Muscle layer of duodenum (tissue), 2 donors: ENCODE measurements around the gene IFT27.
"Not testable (repeated sequence)": the region's sequence is repeated elsewhere in the genome, so short reads cannot be mapped to it uniquely, and the experiment has no call there.

Experiments
- H3K27ac ChIP-seq: one replicate; pipeline ENCODE4 v1.7.0; 2013; ENCODE audit warnings: mild to moderate bottlenecking, low read length
- H3K27me3 ChIP-seq: one replicate; pipeline ENCODE4 v1.7.0; 2013; ENCODE audit warnings: low read depth, mild to moderate bottlenecking, control low read depth, low read length
- H3K36me3 ChIP-seq, 2 donors: one replicate each; pipeline ENCODE4 v1.7.0; 2013; ENCODE audit warnings: low read length in 2 of 2, control low read depth in 1 of 2, mild to moderate bottlenecking in 1 of 2; ENCODE audit not compliant: insufficient read depth in 2 of 2, control insufficient read depth in 1 of 2
- H3K4me1 ChIP-seq, 2 donors: one replicate each; pipeline ENCODE4 v1.7.0; 2013; ENCODE audit warnings: low read length in 2 of 2, mild to moderate bottlenecking in 2 of 2, control low read depth in 1 of 2, moderate library complexity in 1 of 2; ENCODE audit not compliant: insufficient read depth in 2 of 2, control insufficient read depth in 1 of 2
- H3K4me3 ChIP-seq, 2 donors: one replicate each; pipeline ENCODE4 v1.7.0; 2013; ENCODE audit warnings: low read length in 2 of 2, low read depth in 1 of 2, mild to moderate bottlenecking in 1 of 2
- H3K9me3 ChIP-seq, 2 donors: one replicate each; pipeline ENCODE4 v1.7.0; 2013; ENCODE audit warnings: low read length in 2 of 2, control low read depth in 1 of 2, mild to moderate bottlenecking in 1 of 2; ENCODE audit not compliant: control insufficient read depth in 1 of 2
- donor health status: healthy.

Gene IFT27

DNA sequence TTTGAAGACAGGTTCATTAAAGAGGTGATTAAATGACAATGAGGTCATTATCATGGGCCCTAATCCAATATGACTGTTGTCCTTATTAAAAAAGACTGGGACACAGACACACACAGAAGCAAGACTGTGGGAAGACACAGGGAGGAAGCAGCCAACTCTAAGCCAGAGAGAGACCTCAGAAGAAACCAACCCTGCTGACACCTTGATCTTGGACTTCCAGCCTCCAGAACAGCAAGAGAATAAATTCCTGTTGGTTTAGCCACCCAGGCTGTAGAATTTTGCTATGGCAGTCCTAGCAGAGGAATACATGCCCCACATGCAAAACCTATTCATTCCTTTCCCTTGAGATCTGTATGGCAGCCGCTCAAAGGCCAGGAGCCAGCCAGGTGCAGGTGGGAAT lies 36.7 kb downstream of the IFT27 start:
- H3K36me3 ChIP-seq, result no peaks in the 10 kb centered on the region
- no peak overlapping the region for H3K27ac ChIP-seq
- H3K27me3 ChIP-seq, result peaks cover 3% of the 10 kb centered on the region
- peaks cover 0 to 4% of the 10 kb centered on the region in 2 donors for H3K9me3 ChIP-seq
- H3K4me1 ChIP-seq, result no peaks in the 10 kb centered on the region
- no peak overlapping the region for H3K4me3 ChIP-seq

DNA sequence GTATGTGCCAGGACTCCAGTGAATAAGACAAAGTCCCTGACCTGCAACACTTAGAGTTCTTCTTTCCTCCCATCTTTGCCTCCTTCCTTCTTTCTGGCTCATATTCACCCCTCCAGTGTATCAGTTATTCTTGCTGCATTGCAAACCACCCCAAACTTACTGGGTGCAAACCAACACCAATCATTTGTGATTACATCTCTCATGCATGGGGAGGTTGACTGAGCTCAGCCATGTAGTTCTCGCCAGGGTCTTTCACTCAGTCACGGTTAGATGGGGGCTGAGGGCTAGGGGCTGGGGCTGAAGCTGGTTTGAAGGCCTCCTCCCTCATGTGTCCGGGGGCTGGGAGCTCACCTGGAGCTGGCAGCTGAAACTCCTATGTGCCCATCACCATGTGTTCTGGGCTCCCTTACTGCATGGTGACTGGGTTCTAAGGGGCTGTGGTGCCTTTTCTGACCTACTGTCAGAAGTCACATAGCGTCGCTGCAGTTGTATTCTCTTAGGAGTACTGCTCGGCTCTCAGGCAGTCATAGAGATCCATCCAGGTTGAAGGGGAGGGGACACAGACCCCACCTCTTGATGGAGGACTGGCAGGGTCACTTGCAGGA lies 37.4 kb downstream of the IFT27 start:
- Histone ChIP-seq H3K9me3 (peaks cover 0 to 4% of the 10 kb centered on the region in 2 donors), H3K27me3 (peaks cover 3% of the 10 kb centered on the region), H3K36me3 (no peaks in the 10 kb centered on the region), H3K4me1 (no peaks in the 10 kb centered on the region), H3K4me3 (no peak overlapping the region), H3K27ac (no peak overlapping the region)

DNA sequence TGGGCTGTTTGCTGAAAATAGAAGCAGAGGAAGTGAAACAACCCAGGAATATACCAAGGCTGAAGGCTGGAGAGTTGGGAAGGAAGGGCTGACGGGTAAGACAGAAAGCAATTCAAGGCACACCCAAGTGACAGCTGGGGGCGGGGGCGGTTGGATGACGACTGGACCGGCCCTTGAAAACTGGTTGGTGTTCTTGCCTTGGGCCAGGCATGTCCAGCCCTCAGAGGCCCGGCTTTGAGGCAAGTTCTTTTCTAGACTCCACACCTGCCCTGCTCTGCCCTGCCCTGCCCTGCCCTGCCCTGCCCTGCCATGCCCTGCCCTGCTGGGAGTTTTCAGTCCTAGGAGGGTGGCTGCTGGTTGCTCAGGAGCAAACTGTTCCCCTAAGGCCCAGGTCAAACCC lies 38.1 kb downstream of the IFT27 start:
- H3K27ac ChIP-seq, result no peak overlapping the region
- H3K4me3 ChIP-seq, result no peak overlapping the region
- H3K36me3 ChIP-seq, result no peaks in the 10 kb centered on the region
- H3K9me3 ChIP-seq, result peaks cover 0 to 4% of the 10 kb centered on the region in 2 donors
- no peaks in the 10 kb centered on the region for H3K4me1 ChIP-seq
- peaks cover 3% of the 10 kb centered on the region for H3K27me3 ChIP-seq

DNA sequence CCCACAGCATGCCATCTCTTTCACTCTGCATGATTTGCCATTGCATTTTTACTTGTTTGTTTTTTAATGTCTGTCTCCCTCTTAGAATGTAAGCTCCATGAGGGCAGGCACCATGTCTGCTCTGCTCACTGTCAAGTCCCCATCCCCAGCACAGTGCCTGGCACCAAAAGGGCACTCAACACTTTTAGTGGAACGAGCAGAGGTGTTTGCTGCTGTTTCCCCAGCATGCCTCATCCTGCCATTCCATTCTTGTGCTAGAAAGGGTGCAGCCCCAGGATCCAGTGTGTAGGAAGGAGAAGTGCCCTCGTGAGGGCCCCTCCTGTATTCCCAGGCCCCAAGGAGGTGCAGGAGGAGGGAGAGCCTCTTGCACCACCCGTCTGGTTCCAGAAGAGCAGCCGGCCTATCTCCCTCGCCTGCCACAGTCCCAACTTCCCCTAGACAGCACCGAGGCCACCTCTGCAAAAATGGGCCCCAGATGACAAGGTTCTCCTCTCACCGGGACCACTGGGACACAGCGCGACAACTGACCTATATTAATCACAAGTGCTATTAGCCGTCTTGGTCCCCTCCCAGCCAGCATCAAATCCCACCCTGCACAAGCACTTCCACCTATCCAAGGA lies 39.1 kb downstream of the IFT27 start:
- H3K27me3 ChIP-seq, result peaks cover 3% of the 10 kb centered on the region

DNA sequence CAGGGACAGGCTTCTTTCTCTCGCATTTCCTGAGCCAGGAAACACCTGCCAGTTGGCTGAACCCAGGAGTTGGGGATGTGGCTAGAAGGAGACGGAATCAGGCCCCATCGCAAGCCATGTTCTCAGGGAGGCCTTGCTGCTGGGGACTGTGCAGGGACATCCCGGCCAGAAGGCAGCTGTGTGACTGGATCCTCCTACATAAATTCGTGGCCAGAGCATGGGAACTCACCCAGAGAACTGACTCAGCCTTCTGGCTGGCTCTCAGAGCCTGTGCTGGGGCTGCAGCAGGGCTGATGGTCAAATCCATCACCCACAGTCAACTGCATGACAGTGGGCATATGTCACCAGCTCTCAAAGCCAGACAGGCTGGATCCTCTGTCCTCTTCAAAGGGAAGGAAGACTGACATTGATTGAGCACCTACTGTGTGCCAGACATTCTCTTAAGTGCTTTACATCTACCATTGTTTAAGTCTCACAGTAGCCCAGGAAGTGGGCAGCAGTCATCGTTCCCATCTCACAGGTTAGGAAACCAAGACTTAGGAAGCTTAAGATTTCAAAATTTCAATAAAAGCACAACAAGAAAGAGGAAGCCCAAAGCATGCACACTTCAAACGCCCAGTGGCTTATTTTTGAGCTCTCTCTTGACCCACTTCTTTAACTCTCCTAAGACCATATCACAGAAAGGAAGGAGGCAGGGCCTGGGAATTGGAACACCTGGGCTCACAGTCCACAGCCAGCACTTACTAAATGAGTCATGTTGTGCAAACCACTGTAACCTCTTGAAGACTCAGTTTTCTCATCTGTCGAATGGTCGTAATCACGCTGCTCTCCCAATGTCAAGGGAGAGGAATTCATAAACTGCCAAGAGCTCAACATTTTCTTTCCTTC lies 41.5 kb downstream of the IFT27 start:
- no peak overlapping the region for H3K27ac ChIP-seq

More for the DNA sequence above, 39.1 kb downstream of the IFT27 start:
- Histone ChIP-seq H3K27ac (no peak overlapping the region), H3K36me3 (no peaks in the 10 kb centered on the region), H3K4me1 (no peaks in the 10 kb centered on the region), H3K9me3 (peaks cover 0 to 4% of the 10 kb centered on the region in 2 donors), H3K4me3 (no peak overlapping the region)

DNA sequence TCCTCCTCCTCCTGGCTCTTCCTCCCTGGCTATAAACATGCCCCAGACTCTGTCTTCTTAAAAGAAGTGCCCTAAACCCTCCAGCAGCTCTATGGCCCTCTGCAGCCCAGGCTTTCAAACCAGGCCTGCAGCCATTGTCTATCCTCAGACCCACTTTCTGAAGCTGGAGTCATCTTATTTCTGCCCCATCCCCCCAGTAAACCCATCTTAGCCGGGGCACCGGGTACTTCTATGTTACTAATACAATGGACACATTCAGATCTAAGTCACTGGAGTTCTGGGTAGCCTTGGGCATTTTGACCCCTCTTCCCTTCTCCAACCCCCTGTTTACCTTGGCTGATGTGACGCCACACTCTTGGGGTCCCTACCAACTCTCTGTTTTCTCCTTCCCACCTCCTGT lies 42.6 kb downstream of the IFT27 start:
- Histone ChIP-seq H3K4me3 (no peak overlapping the region), H3K27me3 (peaks cover 3% of the 10 kb centered on the region), H3K27ac (no peak overlapping the region), H3K9me3 (no peaks in the 10 kb centered on the region), H3K36me3 (no peaks in the 10 kb centered on the region), H3K4me1 (no peaks in the 10 kb centered on the region)

More for the DNA sequence above, 41.5 kb downstream of the IFT27 start:
- Histone ChIP-seq H3K27me3 (peaks cover 3% of the 10 kb centered on the region), H3K36me3 (no peaks in the 10 kb centered on the region), H3K4me1 (no peaks in the 10 kb centered on the region), H3K4me3 (no peak overlapping the region), H3K9me3 (peaks cover 0 to 4% of the 10 kb centered on the region in 2 donors)

DNA sequence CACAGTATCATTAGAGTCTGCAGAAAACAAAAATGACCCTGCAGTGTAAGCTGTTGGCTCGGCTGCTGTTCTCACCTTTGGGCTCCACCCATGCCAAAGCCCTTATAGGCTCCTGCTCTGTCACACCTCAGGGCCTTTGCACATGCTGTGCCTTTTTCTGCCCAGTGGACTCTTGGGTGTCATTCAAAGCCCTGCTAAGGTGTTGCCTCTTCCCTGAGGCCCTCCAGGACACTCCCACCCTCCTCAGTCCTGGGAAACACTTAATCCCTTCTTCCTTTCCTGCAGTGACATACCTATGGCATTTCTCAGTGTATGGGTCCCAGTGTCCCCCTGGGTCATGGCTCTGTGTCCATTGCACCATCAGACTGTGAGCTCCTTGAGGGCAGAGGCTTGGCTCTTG lies 43.3 kb downstream of the IFT27 start:
- H3K27me3 ChIP-seq, result peaks cover 3% of the 10 kb centered on the region
- no peaks in the 10 kb centered on the region for H3K9me3 ChIP-seq
- no peaks in the 10 kb centered on the region for H3K4me1 ChIP-seq
- no peaks in the 10 kb centered on the region for H3K36me3 ChIP-seq
- no peak overlapping the region for H3K4me3 ChIP-seq
- no peak overlapping the region for H3K27ac ChIP-seq

DNA sequence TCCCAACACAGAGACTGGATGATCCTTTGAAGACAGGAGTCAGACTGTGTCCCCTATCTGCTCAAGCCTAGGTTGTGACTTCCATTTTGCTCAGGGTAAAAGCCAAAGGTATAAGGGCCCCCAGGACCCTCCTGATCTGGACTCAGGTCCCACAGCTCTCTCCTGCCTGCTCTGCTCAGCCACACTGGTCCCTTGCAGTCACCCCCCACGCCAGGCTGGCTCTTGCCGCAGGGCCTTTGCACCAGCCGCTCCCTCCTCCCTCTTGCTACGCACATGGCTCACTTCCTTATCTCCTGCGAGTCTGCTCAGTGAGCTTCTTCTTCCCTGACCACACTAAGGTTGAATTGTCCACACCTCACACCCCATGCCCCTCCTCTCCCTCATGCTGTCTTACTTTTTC lies 44.0 kb downstream of the IFT27 start:
- H3K4me3 ChIP-seq, result no peak overlapping the region
- H3K36me3 ChIP-seq, result no peaks in the 10 kb centered on the region
- H3K9me3 ChIP-seq, result no peaks in the 10 kb centered on the region
- H3K27ac ChIP-seq, result no peak overlapping the region
- peaks cover 3% of the 10 kb centered on the region for H3K27me3 ChIP-seq
- no peaks in the 10 kb centered on the region for H3K4me1 ChIP-seq

DNA sequence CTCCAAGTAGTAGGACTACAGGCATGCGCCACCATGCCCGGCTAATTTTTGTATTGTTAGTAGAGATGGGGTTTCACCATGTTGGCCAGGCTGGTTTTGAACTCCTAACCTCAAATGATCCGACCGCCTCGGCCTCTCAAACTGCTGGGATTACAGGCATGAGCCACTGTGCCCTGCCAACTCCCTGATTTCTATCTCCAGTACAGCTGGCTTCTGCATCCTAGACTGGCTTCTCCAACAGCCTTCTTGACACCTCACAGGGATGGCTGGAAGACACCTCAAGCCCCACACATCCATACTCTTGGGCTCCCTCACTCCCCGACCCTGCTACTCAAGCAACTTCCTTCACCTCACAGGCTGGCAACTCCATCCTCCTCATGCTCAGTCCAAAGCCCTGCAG lies 44.6 kb downstream of the IFT27 start:
- H3K27ac ChIP-seq, H3K36me3 ChIP-seq, H3K9me3 ChIP-seq, H3K4me3 ChIP-seq, H3K27me3 ChIP-seq, H3K4me1 ChIP-seq: not testable (repeated sequence)

DNA sequence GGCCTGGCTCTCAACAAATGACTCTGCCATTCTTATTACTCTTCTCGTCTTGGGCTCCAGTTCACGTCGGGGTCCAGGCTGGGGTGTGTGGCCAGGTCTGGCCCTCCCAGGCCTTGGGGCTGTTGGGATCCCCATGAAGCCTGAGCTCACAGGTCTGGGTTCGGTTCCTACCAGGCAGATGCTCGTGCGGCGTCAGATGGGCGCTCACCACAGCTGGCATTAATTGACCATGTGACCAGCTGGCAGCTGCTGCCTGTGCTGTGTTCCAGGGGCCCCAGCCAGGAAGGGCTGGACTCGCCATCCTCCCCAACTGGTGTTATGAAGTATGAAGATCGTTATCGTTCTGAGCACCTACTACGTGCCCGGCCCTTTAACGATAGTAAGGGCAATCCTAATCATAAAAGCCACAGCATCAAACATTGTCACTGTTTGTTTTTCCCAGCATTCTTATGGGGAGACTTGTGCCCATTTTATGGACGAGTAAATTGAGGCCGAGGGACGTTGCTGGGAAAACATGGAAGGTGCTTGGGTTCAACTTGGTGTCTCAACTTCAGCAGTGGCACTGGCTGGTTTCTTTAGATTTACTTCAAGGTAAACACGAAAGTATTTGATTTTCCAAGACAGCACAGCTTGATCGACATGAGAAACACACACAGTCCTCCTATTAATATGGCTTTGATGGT lies 45.6 kb downstream of the IFT27 start:
- Histone ChIP-seq H3K27me3 (no peaks in the 10 kb centered on the region), H3K36me3 (no peaks in the 10 kb centered on the region), H3K4me1 (no peaks in the 10 kb centered on the region), H3K4me3 (no peak overlapping the region), H3K9me3 (no peaks in the 10 kb centered on the region), H3K27ac (no peak overlapping the region)

DNA sequence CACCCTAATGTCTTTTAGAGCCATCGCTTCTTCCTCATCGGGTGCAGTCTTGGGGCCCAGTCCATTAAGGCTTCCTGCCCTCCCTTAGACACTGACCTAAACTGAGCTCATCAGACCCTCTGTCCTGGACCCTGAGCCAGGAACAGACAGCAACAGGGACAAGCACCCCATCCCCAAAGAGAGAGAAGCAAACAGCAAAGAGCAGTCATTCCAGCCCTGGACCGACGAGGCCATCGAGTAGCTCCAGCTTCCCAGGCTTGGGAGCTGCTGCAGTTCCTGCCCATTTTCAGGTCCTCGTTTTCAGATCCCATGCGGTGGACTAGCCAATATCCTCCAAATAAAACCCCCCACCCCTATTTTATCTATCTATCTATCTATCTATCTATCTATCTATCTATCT lies 46.6 kb downstream of the IFT27 start:
- no peaks in the 10 kb centered on the region for H3K27me3 ChIP-seq
- no peaks in the 10 kb centered on the region for H3K4me1 ChIP-seq
- H3K36me3 ChIP-seq, result no peaks in the 10 kb centered on the region
- no peak overlapping the region for H3K4me3 ChIP-seq
- no peak overlapping the region for H3K27ac ChIP-seq
- no peaks in the 10 kb centered on the region for H3K9me3 ChIP-seq
